Ishikawa (cell line): Measurements from ENCODE around the gene APBA3.

Source experiments
- CEBPB ChIP-seq: IDR thresholded peaks from 2 replicates; pipeline ENCODE4 v1.6.1; 2012
- EGR1 ChIP-seq: IDR thresholded peaks from 2 replicates; pipeline ENCODE4 v1.6.1; 2012
- EP300 ChIP-seq: IDR thresholded peaks from 2 replicates; pipeline ENCODE4 v1.6.1; 2012; ENCODE audit warnings: borderline replicate concordance
- MAX ChIP-seq: IDR thresholded peaks from 2 replicates; pipeline ENCODE4 v1.6.1; 2012
- NFIC ChIP-seq: IDR thresholded peaks from 2 replicates; pipeline ENCODE4 v1.6.1; 2012
- RAD21 ChIP-seq: IDR thresholded peaks from 2 replicates; pipeline ENCODE4 v1.6.1; 2012; ENCODE audit warnings: low read depth
- TAF1 ChIP-seq: IDR thresholded peaks from 2 replicates; pipeline ENCODE4 v1.6.1; 2012; ENCODE audit warnings: low read depth, mild to moderate bottlenecking
- YY1 ChIP-seq: IDR thresholded peaks from 2 replicates; pipeline ENCODE4 v1.6.1; 2012; ENCODE audit warnings: low read depth
- TF ChIP-seq, protein P1 (sequence below): IDR thresholded peaks from 2 replicates; pipeline ENCODE4 v1.6.1; 2012; ENCODE audit warnings: low read depth, mild to moderate bottlenecking
- TF ChIP-seq, protein P2 (sequence below): IDR thresholded peaks from 2 replicates; pipeline ENCODE4 v1.6.1; 2012

- TF ChIP-seq RAD21, result no peak
- TF ChIP-seq YY1, result no peak
- no peak for TF ChIP-seq EP300
- TF ChIP-seq EGR1, result no peak
- TF ChIP-seq, protein P1, sequence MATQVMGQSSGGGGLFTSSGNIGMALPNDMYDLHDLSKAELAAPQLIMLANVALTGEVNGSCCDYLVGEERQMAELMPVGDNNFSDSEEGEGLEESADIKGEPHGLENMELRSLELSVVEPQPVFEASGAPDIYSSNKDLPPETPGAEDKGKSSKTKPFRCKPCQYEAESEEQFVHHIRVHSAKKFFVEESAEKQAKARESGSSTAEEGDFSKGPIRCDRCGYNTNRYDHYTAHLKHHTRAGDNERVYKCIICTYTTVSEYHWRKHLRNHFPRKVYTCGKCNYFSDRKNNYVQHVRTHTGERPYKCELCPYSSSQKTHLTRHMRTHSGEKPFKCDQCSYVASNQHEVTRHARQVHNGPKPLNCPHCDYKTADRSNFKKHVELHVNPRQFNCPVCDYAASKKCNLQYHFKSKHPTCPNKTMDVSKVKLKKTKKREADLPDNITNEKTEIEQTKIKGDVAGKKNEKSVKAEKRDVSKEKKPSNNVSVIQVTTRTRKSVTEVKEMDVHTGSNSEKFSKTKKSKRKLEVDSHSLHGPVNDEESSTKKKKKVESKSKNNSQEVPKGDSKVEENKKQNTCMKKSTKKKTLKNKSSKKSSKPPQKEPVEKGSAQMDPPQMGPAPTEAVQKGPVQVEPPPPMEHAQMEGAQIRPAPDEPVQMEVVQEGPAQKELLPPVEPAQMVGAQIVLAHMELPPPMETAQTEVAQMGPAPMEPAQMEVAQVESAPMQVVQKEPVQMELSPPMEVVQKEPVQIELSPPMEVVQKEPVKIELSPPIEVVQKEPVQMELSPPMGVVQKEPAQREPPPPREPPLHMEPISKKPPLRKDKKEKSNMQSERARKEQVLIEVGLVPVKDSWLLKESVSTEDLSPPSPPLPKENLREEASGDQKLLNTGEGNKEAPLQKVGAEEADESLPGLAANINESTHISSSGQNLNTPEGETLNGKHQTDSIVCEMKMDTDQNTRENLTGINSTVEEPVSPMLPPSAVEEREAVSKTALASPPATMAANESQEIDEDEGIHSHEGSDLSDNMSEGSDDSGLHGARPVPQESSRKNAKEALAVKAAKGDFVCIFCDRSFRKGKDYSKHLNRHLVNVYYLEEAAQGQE, result no peak
- TF ChIP-seq MAX, result no peak
- TF ChIP-seq CEBPB, result no peak
- TF ChIP-seq, protein P2, sequence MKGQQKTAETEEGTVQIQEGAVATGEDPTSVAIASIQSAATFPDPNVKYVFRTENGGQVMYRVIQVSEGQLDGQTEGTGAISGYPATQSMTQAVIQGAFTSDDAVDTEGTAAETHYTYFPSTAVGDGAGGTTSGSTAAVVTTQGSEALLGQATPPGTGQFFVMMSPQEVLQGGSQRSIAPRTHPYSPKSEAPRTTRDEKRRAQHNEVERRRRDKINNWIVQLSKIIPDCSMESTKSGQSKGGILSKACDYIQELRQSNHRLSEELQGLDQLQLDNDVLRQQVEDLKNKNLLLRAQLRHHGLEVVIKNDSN, result no peak
- TF ChIP-seq TAF1, result no peak
- no peak for TF ChIP-seq NFIC
Observed at GRCh38 chr19:3719868-3720267, 41.6 kb downstream of the APBA3 start.
